Nasal cavity respiratory epithelium epithelial cell of viscerocranial mucosa (primary cell): ENCODE results near the gene BBS4. TPM values are rescaled to one million over a fixed set of nuclear protein-coding genes. Genes with fewer than 3 reads are reported as not detected.

Experiments
- total RNA-seq: library from RNA; depleted of rRNA; stranded (reverse); fragments of >200 nt; gene quantifications from 2 replicates; pipeline ENCODE4 v1.2.3, GENCODE V29; 2014

The BBS4 gene, protein sequence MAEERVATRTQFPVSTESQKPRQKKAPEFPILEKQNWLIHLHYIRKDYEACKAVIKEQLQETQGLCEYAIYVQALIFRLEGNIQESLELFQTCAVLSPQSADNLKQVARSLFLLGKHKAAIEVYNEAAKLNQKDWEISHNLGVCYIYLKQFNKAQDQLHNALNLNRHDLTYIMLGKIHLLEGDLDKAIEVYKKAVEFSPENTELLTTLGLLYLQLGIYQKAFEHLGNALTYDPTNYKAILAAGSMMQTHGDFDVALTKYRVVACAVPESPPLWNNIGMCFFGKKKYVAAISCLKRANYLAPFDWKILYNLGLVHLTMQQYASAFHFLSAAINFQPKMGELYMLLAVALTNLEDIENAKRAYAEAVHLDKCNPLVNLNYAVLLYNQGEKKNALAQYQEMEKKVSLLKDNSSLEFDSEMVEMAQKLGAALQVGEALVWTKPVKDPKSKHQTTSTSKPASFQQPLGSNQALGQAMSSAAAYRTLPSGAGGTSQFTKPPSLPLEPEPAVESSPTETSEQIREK
- total RNA-seq = 10.3 and 10.9 TPM in 2 replicates

DNA sequence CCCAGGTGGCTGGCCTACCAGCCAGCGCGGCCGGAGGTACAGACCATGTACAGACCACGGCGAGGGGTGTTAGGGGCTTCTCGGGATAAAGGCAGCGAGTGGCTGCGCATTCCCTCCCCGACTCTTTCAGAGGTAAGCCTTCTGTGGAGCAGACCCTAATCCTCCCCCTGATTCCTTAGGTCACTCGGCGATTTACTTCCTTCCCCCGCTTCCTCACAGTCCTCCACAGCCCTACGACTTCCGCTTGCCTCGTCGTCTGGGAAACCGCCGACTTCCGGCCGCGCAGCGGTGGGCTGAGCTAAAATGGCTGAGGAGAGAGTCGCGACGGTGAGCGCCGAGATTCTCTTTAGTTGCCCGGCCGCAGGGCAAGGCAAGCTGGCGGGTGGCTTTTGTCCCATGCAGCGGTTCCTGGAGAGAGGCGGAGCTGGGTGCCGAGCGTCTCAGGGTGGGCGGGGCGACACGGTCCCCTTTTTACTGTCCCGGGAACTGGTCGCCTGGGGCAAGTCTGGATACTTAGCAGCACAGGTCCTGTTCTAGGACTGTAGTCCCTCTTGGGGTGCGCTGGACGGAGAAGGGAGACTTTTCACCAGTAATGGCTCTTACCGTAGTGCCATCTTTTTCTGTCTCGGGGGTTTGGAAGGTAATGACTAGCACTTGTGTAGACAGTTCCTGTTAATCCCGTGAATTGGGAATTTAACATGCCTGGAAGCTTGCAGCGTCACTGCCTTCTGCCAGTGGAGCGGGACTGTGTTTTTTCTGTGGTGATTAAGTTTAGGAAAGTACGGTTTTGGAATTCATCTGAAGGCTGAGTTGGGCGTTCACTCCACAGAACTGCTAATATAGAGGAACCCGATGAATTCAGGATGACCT is at the start of gene BBS4, which contains the start of gene HIGD2B:
Gene BBS4 (plus strand): TSS at position 283 of the 870 bp plus-strand sequence. CDS start 21 bp downstream, at position 304.
Gene HIGD2B (minus strand): TSS at position 258 of the 870 bp plus-strand sequence. CDS start 9,808 bp downstream, outside the sequence.

DNA sequence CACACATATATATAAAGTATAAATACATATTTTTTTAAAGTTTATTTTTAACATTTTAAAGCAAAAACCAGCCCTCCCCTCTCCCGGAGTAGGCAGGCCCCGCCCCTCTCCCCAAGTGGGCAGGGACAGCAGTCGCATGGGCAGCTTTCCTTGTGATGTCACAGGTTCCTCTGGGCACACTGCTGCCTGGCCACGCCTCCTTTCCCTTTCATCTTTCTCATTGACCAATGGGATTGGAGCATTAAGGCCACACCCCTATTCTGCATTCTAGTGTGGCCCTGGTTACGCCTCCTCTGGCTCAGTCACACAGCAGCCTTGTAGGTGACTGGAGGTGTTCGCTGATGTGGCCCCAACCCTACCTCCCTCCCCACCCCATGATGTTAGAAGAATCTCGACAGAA is 31.6 kb upstream of the BBS4 start, which contains the start of gene GOLGA6B:
Gene GOLGA6B (plus strand): TSS at position 301 of the 400 bp plus-strand sequence. CDS start 41 bp downstream, at position 342.

DNA sequence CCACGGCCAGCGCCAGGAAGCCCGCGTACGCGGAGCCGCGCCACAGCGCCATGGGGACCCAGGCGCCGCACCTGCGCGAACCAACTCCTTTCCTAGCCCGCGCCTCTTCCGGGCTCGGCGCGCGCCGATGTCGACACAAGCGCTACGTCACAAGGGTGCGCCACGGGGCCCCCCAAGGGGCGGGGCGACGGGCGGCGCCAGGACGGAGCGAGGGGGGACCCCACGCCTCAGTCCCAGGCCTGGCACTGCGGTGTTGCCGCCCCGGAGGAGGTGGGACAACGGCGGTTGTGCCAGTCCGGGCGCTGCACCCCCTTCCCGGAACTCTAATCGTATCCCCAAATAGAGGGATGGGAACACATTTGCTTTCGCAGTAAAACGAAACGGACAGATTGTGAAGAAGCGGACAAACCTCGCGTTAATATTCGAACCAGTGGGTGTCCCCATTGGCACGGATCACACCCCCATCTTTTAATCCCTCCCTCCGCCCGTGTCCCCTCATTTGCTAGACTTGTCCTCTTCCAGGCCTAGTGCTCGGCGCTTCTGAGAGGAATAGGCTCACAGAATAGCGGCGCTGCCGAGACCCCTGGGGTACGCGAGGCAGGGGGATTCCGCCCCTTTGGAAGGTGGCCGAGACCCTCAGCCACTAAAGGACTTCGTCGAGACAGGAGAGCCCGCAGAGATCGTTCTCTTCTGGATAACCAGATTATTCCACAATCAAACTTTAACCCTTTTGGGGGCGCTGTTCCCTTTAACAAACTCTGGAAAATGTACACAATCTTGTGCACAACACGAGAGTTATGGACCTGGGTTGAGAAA is 97.8 kb downstream of the BBS4 start, which contains the start of gene ADPGK:
Gene ADPGK (minus strand): TSS at position 119 of the 816 bp plus-strand sequence. CDS start 67 bp downstream, at position 52.

Other genes starting within 250 kb of the BBS4 start
- 24.6 and 102 TPM in 2 replicates for gene ARIH1, start 211.9 kb upstream of the BBS4 start, total RNA-seq
- gene GOLGA6B, start 31.5 kb upstream of the BBS4 start, total RNA-seq = not detected in 2 replicates
- gene HIGD2B, start within 50 bp of the BBS4 start, total RNA-seq = not detected in 2 replicates
- gene ADPGK, start 97.6 kb downstream of the BBS4 start, total RNA-seq = 35.5 and 51.5 TPM in 2 replicates